ENCODE measurements around the gene GALNT5.

GRCh38 chr2:157334797-157335196 lies 77.3 kb downstream of the GALNT5 start:
- TF ChIP-seq, protein P1, sequence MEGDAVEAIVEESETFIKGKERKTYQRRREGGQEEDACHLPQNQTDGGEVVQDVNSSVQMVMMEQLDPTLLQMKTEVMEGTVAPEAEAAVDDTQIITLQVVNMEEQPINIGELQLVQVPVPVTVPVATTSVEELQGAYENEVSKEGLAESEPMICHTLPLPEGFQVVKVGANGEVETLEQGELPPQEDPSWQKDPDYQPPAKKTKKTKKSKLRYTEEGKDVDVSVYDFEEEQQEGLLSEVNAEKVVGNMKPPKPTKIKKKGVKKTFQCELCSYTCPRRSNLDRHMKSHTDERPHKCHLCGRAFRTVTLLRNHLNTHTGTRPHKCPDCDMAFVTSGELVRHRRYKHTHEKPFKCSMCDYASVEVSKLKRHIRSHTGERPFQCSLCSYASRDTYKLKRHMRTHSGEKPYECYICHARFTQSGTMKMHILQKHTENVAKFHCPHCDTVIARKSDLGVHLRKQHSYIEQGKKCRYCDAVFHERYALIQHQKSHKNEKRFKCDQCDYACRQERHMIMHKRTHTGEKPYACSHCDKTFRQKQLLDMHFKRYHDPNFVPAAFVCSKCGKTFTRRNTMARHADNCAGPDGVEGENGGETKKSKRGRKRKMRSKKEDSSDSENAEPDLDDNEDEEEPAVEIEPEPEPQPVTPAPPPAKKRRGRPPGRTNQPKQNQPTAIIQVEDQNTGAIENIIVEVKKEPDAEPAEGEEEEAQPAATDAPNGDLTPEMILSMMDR (IDR thresholded peaks at IDR 0.05): no peak
- no peak for TF ChIP-seq POLR2A (IDR thresholded peaks at IDR 0.05)
